Measurements from ENCODE around the gene TBATA. TPM values are rescaled to one million over a fixed set of nuclear protein-coding genes. Genes with fewer than 3 reads are reported as not detected.

The TBATA gene
- total and polyA plus RNA-seq, 2 of the 8 experiments (the other 6 are each of a cell fraction or from before 2014, with no cell fraction given): not detected

DNA sequence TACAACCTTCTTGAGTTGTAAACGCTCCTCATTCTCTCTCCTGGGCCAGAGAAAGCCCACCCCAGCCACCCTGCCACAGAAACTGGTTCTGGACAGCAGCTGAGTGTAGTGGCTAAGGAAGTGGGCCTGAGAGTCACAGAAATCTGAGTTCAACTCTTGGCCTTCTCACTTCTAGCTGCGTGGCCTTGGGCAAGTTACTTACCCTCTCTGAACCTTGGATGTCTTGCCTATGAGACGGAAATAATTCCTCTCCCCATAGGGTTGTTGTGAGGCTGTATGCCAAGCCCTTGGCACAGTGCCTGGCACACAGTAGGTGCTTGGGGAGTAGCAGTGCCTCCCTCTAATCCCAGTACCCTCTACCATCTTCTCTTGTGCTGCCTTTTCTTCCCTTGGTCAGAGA lies 61.4 kb downstream of the TBATA start:
- no peaks in the 10 kb centered on the region for H3K79me2 ChIP-seq (ENCODE audit: control insufficient read depth in 1 of 2, insufficient read depth in 2 of 2, low read length in 2 of 2)
- H4K20me1 ChIP-seq (replicated peaks in 1 of 2; ENCODE audit: control insufficient read depth in 1 of 2, insufficient read depth in 2 of 2, low read length in 2 of 2): no peaks in the 10 kb centered on the region
- no peak overlapping the region for H4K91ac ChIP-seq (replicated peaks; ENCODE audit: insufficient read length, low read length)
- H3K4me1 ChIP-seq (replicated peaks in 1 of 4; ENCODE audit: control insufficient read depth in 3 of 4, insufficient read depth in 4 of 4, low read length in 3 of 4): no peaks in the 10 kb centered on the region; a peak in 2 of 7 replicates
- no peak overlapping the region for H2AK5ac ChIP-seq (ENCODE audit: low read depth, low read length)
- no peak overlapping the region for H3K4me2 ChIP-seq (ENCODE audit: insufficient read depth in 1 of 2, low read depth in 2 of 2, low read length in 2 of 2)
- no peaks in the 10 kb centered on the region; a peak in 1 of 8 replicates for H3K36me3 ChIP-seq (ENCODE audit: control insufficient read depth in 2 of 4, insufficient read depth in 4 of 4, low read length in 3 of 4)
- no peaks in the 10 kb centered on the region for H3K9me3 ChIP-seq (ENCODE audit: insufficient read depth in 2 of 2, low read depth in 1 of 2, low read length in 1 of 2)
- no peak overlapping the region for H2BK5ac ChIP-seq (ENCODE audit: low read depth, low read length)
- ChIA-PET CTCF (ENCODE audit: partially characterized antibody) (interaction anchor here (0.9 to 1.6 kb wide), 2 partner anchors 8 to 15 kb away, joined by 3 to 5 read pairs; no protein-coding TSS in a partner anchor), POLR2A (ENCODE audit: partially characterized antibody) (no interaction called here)
- DNase-seq (ENCODE audit: low read depth in 1 of 2, low spot score in 2 of 2): no peak
- no peak overlapping the region for H2BK15ac ChIP-seq (ENCODE audit: low read length)
- H3K4me3 ChIP-seq (ENCODE audit: extremely low read depth in 1 of 4, insufficient read depth in 2 of 4, low read depth in 3 of 4, low read length in 4 of 4): no peak overlapping the region
- H3K23me2 ChIP-seq (ENCODE audit: low read depth, low read length): no peaks in the 10 kb centered on the region
- H3K9ac ChIP-seq (replicated peaks in 1 of 4; ENCODE audit: extremely low read depth in 1 of 4, low read depth in 3 of 4, low read length in 3 of 4): no peak overlapping the region
- no peak overlapping the region for H2AFZ ChIP-seq (ENCODE audit: low read length)
- H3K79me1 ChIP-seq (ENCODE audit: low read depth, low read length): no peaks in the 10 kb centered on the region
- no peak overlapping the region for H3K4ac ChIP-seq (replicated peaks; ENCODE audit: insufficient read length, low read depth, low read length)
- H3K14ac ChIP-seq (ENCODE audit: insufficient read length): no peak overlapping the region
- no peak for FAIRE-seq
- H2BK120ac ChIP-seq (replicated peaks; ENCODE audit: low read depth, low read length): no peak overlapping the region
- no peak overlapping the region for H2BK12ac ChIP-seq (ENCODE audit: low read depth, low read length)
- peak overlapping the region; percentile 14; the same call in 1 of the 2 replicates for H3K18ac ChIP-seq (ENCODE audit: extremely low read depth, low read length)
- H3K27me3 ChIP-seq (replicated peaks in 1 of 4; ENCODE audit: control insufficient read depth in 3 of 4, extremely low read depth in 1 of 4, insufficient read depth in 3 of 4, low read length in 3 of 4): no peaks in the 10 kb centered on the region
- H4K8ac ChIP-seq (ENCODE audit: extremely low read depth, insufficient read depth, low read length): no peak overlapping the region
- no peak overlapping the region for H4K5ac ChIP-seq (ENCODE audit: insufficient read length, low read depth, low read length)
- 80% methylated on average over 3 of the region's 3 CpGs; no CpG with 5 or more reads in 1 of the 2 experiments for WGBS, 2 experiments (ENCODE audit: extremely low coverage in 1 of 2, insufficient coverage in 1 of 2, insufficient read length in 1 of 2, insufficient replicate concordance in 2 of 2, low coverage in 1 of 2, low lambda C conversion rate in 2 of 2, missing lambda C conversion rate in 1 of 2)
- no peak overlapping the region for H3K56ac ChIP-seq (replicated peaks; ENCODE audit: insufficient read length, low read depth, low read length)
- H3K27ac ChIP-seq (ENCODE audit: low read depth, low read length): no peak overlapping the region
- no peak overlapping the region for H2BK20ac ChIP-seq (ENCODE audit: low read length)
- no peak overlapping the region for H3K23ac ChIP-seq (ENCODE audit: insufficient read length)
- TF ChIP-seq EZH2 (IDR thresholded peaks at IDR 0.05; ENCODE audit: low read depth, low read length, severe bottlenecking): no peak
- TF ChIP-seq RBBP5 (IDR thresholded peaks at IDR 0.05; ENCODE audit: borderline replicate concordance, low read depth, low read length): no peak
- TF ChIP-seq YY1 (IDR thresholded peaks at IDR 0.05; ENCODE audit: low read depth, low read length): no peak
- TF ChIP-seq POLR2A (IDR thresholded peaks at IDR 0.05; ENCODE audit: control extremely low read depth in 1 of 2, low read depth in 2 of 2, low read length in 2 of 2): no peak

Data from H1 (cell line).